HepG2 (cell line): ENCODE measurements around the gene GFOD1. TPM values are rescaled to one million over a fixed set of nuclear protein-coding genes. Genes with fewer than 3 reads are reported as not detected.
A peak's percentile ranks its signal among the peaks of the same experiment; 100 is the strongest.

Experiments
- AGO2 ChIP-seq: fragments of 200-400 bp; formaldehyde crosslinking; optimal IDR thresholded peaks from 2 replicates; pipeline ENCODE3; 2017; ENCODE audit warnings: mild to moderate bottlenecking, low read depth, low read length, moderate library complexity
- KLF12 ChIP-seq: sonication (generic); formaldehyde crosslinking; IDR thresholded peaks from 2 replicates; pipeline ENCODE4 v1.4.0; 2020; ENCODE audit warnings: missing genetic modification reagents, borderline replicate concordance
- NCOA5 ChIP-seq: sonication (generic); formaldehyde crosslinking; IDR thresholded peaks from 2 replicates; pipeline ENCODE4 v1.4.0; 2020; ENCODE audit warnings: missing genetic modification reagents
- RCOR2 ChIP-seq: IDR thresholded peaks from 2 replicates; pipeline ENCODE4 v1.6.1; 2016; ENCODE audit warnings: missing biosample characterization, missing genetic modification reagents
- SOX5 ChIP-seq: IDR thresholded peaks from 2 replicates; pipeline ENCODE4 v1.6.1; 2016; ENCODE audit warnings: borderline replicate concordance
- TCF12 ChIP-seq, 2 experiments: fragments of 450-650 bp in 1 of 2; sonication (generic) in 1 of 2; formaldehyde crosslinking in 1 of 2; IDR thresholded peaks; 2 replicates each; pipeline versions ENCODE4 v1.6.1 to v1.8.0; 2017 to 2022; ENCODE audit warnings: antibody characterized with exemption in 1 of 2, mild to moderate bottlenecking in 1 of 2, missing genetic modification reagents in 1 of 2, moderate library complexity in 1 of 2
- TRIM22 ChIP-seq: fragments of 450-650 bp; IDR thresholded peaks from 2 replicates; pipeline ENCODE4 v1.6.1; 2017
- ZHX1 ChIP-seq: sonication (generic); formaldehyde crosslinking; IDR thresholded peaks from 2 replicates; pipeline ENCODE4 v1.8.1; 2022; ENCODE audit warnings: low read depth, mild to moderate bottlenecking, missing genetic modification reagents
- ZKSCAN1 ChIP-seq: fragments of 150-350 bp; IDR thresholded peaks from 2 replicates; pipeline ENCODE4 v1.6.1; 2014; ENCODE audit warnings: low read length
- ZNF318 ChIP-seq: sonication (generic); formaldehyde crosslinking; IDR thresholded peaks from 2 replicates; pipeline ENCODE4 v1.4.0; 2020; ENCODE audit warnings: mild to moderate bottlenecking, missing genetic modification reagents
- ZNF362 ChIP-seq: sonication (generic); formaldehyde crosslinking; IDR thresholded peaks from 2 replicates; pipeline ENCODE4 v1.4.0; 2020; ENCODE audit warnings: missing genetic modification reagents, mild to moderate bottlenecking, borderline replicate concordance
- ZNF557 ChIP-seq: sonication (generic); formaldehyde crosslinking; IDR thresholded peaks from 2 replicates; pipeline ENCODE4 v1.4.0; 2020; ENCODE audit warnings: missing genetic modification reagents
- ZNF644 ChIP-seq: IDR thresholded peaks from 2 replicates; pipeline ENCODE4 v1.6.1; 2016; ENCODE audit warnings: low read depth
- polyA plus RNA-seq, 8 experiments: library from polyadenylated mRNA; depleted of rRNA in 3 of 8; stranded (reverse) in 7 of 8; unstranded in 1 of 8; fragments of >200 nt; fragmentation: Illumina TruSeq in 4 of 8; extraction: Trizol in 4 of 8; gene quantifications; 2 replicates each; pipeline versions ENCODE4 v1.2.1 to v1.2.3, GENCODE V29; 2011 to 2016; ENCODE audit warnings: low read depth in 4 of 8, missing spikeins in 1 of 8, mixed read lengths in 1 of 8; ENCODE audit not compliant: insufficient read depth in 1 of 8
- total RNA-seq, 5 experiments: library from RNA; depleted of rRNA; stranded (reverse); fragments of >200 nt; fragmentation: Illumina TruSeq; extraction: Trizol; gene quantifications; 2 replicates each; pipeline ENCODE4 v1.2.3, GENCODE V29; 2016; ENCODE audit warnings: low read depth in 1 of 5

The GFOD1 gene
- total and polyA plus RNA-seq, 2 of the 13 experiments (the other 11 are each of a cell fraction or from before 2014, with no cell fraction given) = 1.9 to 6.4 TPM

GRCh38 chr6:13328076-13328874 lies 159.1 kb downstream of the GFOD1 start, which contains the start of gene TBC1D7 (continued):
- TF ChIP-seq TRIM22 (no peak), ZHX1 (CRISPR knock-in tag) (no peak), ZKSCAN1 (no peak), RCOR2 (CRISPR knock-in tag) (no peak), TCF12 (IDR thresholded peaks at IDR 0.05) (no peak), TCF12 (CRISPR knock-in tag; IDR thresholded peaks at IDR 0.05) (no peak), ZNF362 (CRISPR knock-in tag) (peak; percentile 6; the same call in 1 of the 2 replicates), ZNF318 (CRISPR knock-in tag) (no peak), ZNF557 (CRISPR knock-in tag) (no peak), AGO2 (peak; percentile 55), SOX5 (CRISPR knock-in tag) (0 out of 2 replicates have a peak, but pooled peaks have one; percentile 26), ZNF644 (no peak), KLF12 (CRISPR knock-in tag) (peak; percentile 41; the same call in 1 of the 2 replicates), NCOA5 (CRISPR knock-in tag) (no peak)
